ENCODE data around the gene IBSP.

IBSP gene

DNA sequence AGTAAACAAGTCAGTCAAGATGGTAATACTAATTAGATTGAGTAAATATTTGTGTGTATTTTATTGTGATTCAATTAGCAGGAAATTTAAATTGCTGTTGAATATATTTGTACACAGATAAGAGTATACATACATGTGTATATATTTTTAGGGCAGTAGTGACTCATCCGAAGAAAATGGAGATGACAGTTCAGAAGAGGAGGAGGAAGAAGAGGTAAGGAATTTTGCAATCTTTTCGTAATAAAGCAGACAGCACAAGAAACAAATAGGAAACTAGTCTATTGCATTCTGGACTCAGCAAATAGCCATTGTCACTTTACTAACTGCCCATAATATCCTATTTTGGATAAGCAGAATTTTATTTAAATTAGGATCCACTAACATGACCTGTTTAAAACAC, 6.6 kb downstream of the IBSP start:
- H3K27me3 ChIP-seq (ENCODE audit: control insufficient read depth in 2 of 2, insufficient read depth in 2 of 2, low read length in 2 of 2) = no peaks in the 10 kb centered on the region
- H3K4me1 ChIP-seq (ENCODE audit: control insufficient read depth in 2 of 2, insufficient read depth in 2 of 2, low read length in 2 of 2) = no peaks in the 10 kb centered on the region
- no peak overlapping the region for H3K27ac ChIP-seq (ENCODE audit: low read depth in 2 of 2, low read length in 2 of 2)
- no peaks in the 10 kb centered on the region for H3K9me3 ChIP-seq (ENCODE audit: control insufficient read depth in 2 of 2, low read length in 2 of 2)
- H3K36me3 ChIP-seq (ENCODE audit: control insufficient read depth in 2 of 2, insufficient read depth in 2 of 2, low read length in 2 of 2) = no peaks in the 10 kb centered on the region
- H3K9ac ChIP-seq (ENCODE audit: low read depth in 1 of 2, low read length in 2 of 2) = no peak overlapping the region
- H3K4me3 ChIP-seq (ENCODE audit: low read length in 2 of 2) = no peak overlapping the region

DNA sequence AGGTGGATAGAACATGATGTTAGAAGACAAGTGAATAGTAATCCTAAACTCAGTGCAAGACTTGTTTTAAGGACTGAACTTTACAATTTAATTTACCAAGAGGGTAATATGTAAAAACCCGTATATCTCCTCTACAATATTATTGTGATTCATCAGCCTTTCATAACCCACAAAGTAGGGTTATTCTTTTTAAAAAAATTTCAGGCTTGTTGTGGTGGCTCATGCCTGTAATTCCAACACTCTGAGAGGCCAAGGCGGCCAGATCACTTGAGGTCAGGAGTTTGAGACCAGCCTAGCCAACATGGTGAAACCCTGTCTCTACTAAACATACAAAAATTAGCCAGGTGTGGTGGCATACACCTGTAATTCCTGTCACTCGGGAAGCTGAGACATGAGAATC, 7.2 kb downstream of the IBSP start:
- Histone ChIP-seq H3K4me3 (ENCODE audit: low read length in 2 of 2) (no peak overlapping the region), H3K4me1 (ENCODE audit: control insufficient read depth in 2 of 2, insufficient read depth in 2 of 2, low read length in 2 of 2) (no peaks in the 10 kb centered on the region), H3K36me3 (ENCODE audit: control insufficient read depth in 2 of 2, insufficient read depth in 2 of 2, low read length in 2 of 2) (no peaks in the 10 kb centered on the region), H3K9ac (ENCODE audit: low read depth in 1 of 2, low read length in 2 of 2) (no peak overlapping the region), H3K9me3 (ENCODE audit: control insufficient read depth in 2 of 2, low read length in 2 of 2) (no peaks in the 10 kb centered on the region), H3K27ac (ENCODE audit: low read depth in 2 of 2, low read length in 2 of 2) (no peak overlapping the region), H3K27me3 (ENCODE audit: control insufficient read depth in 2 of 2, insufficient read depth in 2 of 2, low read length in 2 of 2) (no peaks in the 10 kb centered on the region)

DNA sequence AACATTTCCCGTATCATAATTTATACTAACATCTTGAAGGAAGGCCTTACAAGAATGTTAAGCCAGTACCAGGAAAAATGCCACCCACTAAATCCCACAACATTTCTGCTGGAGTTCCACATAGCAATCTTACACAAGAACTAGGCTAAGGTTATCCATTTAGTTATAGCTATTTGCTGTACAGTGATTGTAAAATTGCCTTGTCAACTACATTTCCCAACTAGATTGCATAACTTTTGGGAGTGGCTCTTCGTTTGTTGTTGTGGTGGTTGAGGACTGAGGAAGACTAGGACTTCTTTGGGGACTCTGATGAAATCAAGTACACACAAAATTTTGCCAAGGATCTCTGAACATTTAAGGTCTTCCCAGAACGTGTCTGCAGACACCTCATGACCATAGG, 8.0 kb downstream of the IBSP start:
- H3K9me3 ChIP-seq (ENCODE audit: control insufficient read depth in 2 of 2, low read length in 2 of 2) = no peaks in the 10 kb centered on the region
- no peaks in the 10 kb centered on the region for H3K36me3 ChIP-seq (ENCODE audit: control insufficient read depth in 2 of 2, insufficient read depth in 2 of 2, low read length in 2 of 2)
- no peak overlapping the region for H3K4me3 ChIP-seq (ENCODE audit: low read length in 2 of 2)
- H3K27me3 ChIP-seq (ENCODE audit: control insufficient read depth in 2 of 2, insufficient read depth in 2 of 2, low read length in 2 of 2) = no peaks in the 10 kb centered on the region
- H3K4me1 ChIP-seq (ENCODE audit: control insufficient read depth in 2 of 2, insufficient read depth in 2 of 2, low read length in 2 of 2) = no peaks in the 10 kb centered on the region
- no peak overlapping the region for H3K27ac ChIP-seq (ENCODE audit: low read depth in 2 of 2, low read length in 2 of 2)
- H3K9ac ChIP-seq (ENCODE audit: low read depth in 1 of 2, low read length in 2 of 2) = no peak overlapping the region

DNA sequence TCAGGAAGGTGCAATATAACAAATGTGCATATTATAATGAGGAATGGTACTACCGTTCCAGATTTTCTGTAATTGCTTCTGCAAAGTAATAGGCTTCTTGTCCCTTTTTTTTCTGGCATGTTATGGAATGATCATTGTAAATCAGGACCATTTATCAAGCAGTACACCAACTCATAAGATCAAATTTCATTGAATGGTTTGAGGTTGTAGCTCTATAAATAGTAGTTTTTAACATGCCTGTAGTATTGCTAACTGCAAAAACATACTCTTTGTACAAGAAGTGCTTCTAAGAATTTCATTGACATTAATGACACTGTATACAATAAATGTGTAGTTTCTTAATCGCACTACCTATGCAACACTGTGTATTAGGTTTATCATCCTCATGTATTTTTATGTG, 12.6 kb downstream of the IBSP start:
- no peaks in the 10 kb centered on the region for H3K4me1 ChIP-seq (ENCODE audit: control insufficient read depth in 2 of 2, insufficient read depth in 2 of 2, low read length in 2 of 2)
- H3K4me3 ChIP-seq (ENCODE audit: low read length in 2 of 2) = no peak overlapping the region
- H3K9me3 ChIP-seq (ENCODE audit: control insufficient read depth in 2 of 2, low read length in 2 of 2) = no peaks in the 10 kb centered on the region
- no peaks in the 10 kb centered on the region for H3K27me3 ChIP-seq (ENCODE audit: control insufficient read depth in 2 of 2, insufficient read depth in 2 of 2, low read length in 2 of 2)
- H3K36me3 ChIP-seq (ENCODE audit: control insufficient read depth in 2 of 2, insufficient read depth in 2 of 2, low read length in 2 of 2) = no peaks in the 10 kb centered on the region
- no peak overlapping the region for H3K27ac ChIP-seq (ENCODE audit: low read depth in 2 of 2, low read length in 2 of 2)
- H3K9ac ChIP-seq (ENCODE audit: low read depth in 1 of 2, low read length in 2 of 2) = no peak overlapping the region

DNA sequence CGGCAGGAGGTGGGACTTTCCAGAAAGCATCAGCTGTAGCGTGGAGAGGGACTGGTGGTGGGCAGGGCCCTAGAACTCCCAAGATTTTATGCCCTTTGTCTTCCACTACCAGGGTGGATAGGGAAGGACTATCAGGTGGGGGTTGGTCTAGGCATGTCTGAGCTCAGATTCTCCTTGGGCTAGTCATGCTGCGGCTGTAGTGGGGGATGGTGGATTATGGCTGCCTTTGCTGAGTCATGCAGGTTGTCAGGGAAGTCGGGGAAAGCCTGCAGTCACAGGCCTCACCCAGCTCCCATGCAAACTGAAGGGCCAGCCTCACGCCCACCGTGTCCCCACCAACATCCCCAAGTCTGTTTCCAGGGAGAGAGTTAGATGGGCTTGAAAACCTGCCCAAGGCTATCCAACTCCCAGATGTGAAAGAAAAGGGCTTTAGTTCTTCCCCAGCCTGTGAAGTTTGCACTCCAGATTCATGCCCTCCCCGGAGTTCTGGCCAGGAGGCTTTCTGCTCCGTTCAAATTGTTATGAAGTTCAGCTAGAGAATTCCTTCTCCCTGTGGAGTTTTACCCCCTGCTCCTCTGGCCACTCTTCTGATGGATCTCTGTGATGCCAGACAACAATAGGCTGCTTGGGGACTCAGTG, 20.0 kb downstream of the IBSP start:
- H3K27me3 ChIP-seq (ENCODE audit: control insufficient read depth in 2 of 2, insufficient read depth in 2 of 2, low read length in 2 of 2) = no peaks in the 10 kb centered on the region
- H3K36me3 ChIP-seq (ENCODE audit: control insufficient read depth in 2 of 2, insufficient read depth in 2 of 2, low read length in 2 of 2) = no peaks in the 10 kb centered on the region
- H3K9me3 ChIP-seq (ENCODE audit: control insufficient read depth in 2 of 2, low read length in 2 of 2) = no peaks in the 10 kb centered on the region
- H3K9ac ChIP-seq (ENCODE audit: low read depth in 1 of 2, low read length in 2 of 2) = no peak overlapping the region
- H3K4me3 ChIP-seq (ENCODE audit: low read length in 2 of 2) = no peak overlapping the region
- H3K27ac ChIP-seq (ENCODE audit: low read depth in 2 of 2, low read length in 2 of 2) = no peak overlapping the region
- no peaks in the 10 kb centered on the region for H3K4me1 ChIP-seq (ENCODE audit: control insufficient read depth in 2 of 2, insufficient read depth in 2 of 2, low read length in 2 of 2)

DNA sequence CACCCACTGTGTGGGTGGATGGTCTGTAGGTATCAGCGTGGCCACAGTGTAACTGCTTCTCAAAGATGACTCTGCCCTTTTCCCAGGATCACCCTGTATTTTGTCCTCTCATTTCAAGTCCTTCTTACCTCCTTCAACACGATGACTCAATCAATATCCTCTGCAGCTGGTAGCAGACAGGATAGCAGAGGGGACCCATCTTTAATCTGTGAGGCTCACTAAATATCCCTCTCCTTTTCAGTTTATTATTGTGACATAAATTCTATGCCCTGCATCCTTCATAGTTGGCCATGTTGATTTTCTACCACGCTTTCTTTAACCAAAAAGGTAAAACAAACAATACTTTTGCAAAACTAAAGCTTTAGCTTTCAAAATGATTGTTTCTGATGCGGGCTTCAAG, 23.8 kb downstream of the IBSP start:
- Histone ChIP-seq H3K4me3 (ENCODE audit: low read length in 2 of 2) (no peak overlapping the region), H3K9ac (ENCODE audit: low read depth in 1 of 2, low read length in 2 of 2) (no peak overlapping the region), H3K27me3 (ENCODE audit: control insufficient read depth in 2 of 2, insufficient read depth in 2 of 2, low read length in 2 of 2) (no peaks in the 10 kb centered on the region), H3K27ac (ENCODE audit: low read depth in 2 of 2, low read length in 2 of 2) (no peak overlapping the region), H3K9me3 (ENCODE audit: control insufficient read depth in 2 of 2, low read length in 2 of 2) (no peaks in the 10 kb centered on the region), H3K36me3 (ENCODE audit: control insufficient read depth in 2 of 2, insufficient read depth in 2 of 2, low read length in 2 of 2) (no peaks in the 10 kb centered on the region), H3K4me1 (ENCODE audit: control insufficient read depth in 2 of 2, insufficient read depth in 2 of 2, low read length in 2 of 2) (no peaks in the 10 kb centered on the region)

DNA sequence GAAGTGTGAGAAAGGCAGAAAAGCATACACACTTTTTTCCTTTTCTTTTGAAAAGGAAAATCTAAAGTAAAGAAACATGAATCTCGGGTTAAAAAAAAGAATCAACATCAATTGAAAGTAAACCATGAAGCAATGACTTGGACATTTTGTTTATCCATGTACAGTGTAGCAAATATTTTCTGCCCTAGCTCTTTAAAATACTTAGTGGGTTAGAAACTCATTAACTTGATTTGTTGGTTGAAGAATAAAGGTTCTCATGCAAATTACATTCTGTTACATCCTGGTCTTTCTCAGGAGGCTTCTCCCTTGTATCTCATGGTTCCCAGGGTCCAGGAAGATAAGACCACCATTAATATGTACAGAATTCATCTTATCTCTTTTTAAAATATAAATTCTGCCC, 24.4 kb downstream of the IBSP start:
- H3K9ac ChIP-seq (ENCODE audit: low read depth in 1 of 2, low read length in 2 of 2) = no peak overlapping the region
- no peaks in the 10 kb centered on the region for H3K4me1 ChIP-seq (ENCODE audit: control insufficient read depth in 2 of 2, insufficient read depth in 2 of 2, low read length in 2 of 2)
- no peaks in the 10 kb centered on the region for H3K36me3 ChIP-seq (ENCODE audit: control insufficient read depth in 2 of 2, insufficient read depth in 2 of 2, low read length in 2 of 2)
- H3K9me3 ChIP-seq (ENCODE audit: control insufficient read depth in 2 of 2, low read length in 2 of 2) = no peaks in the 10 kb centered on the region
- H3K4me3 ChIP-seq (ENCODE audit: low read length in 2 of 2) = no peak overlapping the region
- H3K27me3 ChIP-seq (ENCODE audit: control insufficient read depth in 2 of 2, insufficient read depth in 2 of 2, low read length in 2 of 2) = no peaks in the 10 kb centered on the region
- no peak overlapping the region for H3K27ac ChIP-seq (ENCODE audit: low read depth in 2 of 2, low read length in 2 of 2)

DNA sequence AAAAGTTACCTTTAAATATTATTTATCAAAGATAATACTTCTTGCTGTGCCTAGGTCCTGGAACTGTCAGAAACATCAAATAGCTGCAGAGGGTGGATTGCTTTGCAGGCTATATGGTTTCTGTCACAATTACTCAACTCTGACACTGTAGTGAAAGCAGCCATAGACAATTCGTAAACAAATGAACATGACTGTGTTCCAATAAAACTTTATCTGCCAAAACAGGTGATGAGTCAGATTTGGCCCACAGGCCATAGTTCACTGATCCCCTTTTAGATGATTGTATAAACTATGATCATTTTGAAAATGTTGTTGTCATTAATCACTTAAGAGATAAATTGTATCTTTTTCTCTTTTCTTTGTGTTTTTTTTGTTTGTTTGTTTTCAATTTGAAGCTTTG, 25.0 kb downstream of the IBSP start:
- Histone ChIP-seq H3K4me1 (ENCODE audit: control insufficient read depth in 2 of 2, insufficient read depth in 2 of 2, low read length in 2 of 2) (no peaks in the 10 kb centered on the region), H3K4me3 (ENCODE audit: low read length in 2 of 2) (no peak overlapping the region), H3K27ac (ENCODE audit: low read depth in 2 of 2, low read length in 2 of 2) (no peak overlapping the region), H3K9me3 (ENCODE audit: control insufficient read depth in 2 of 2, low read length in 2 of 2) (no peaks in the 10 kb centered on the region), H3K36me3 (ENCODE audit: control insufficient read depth in 2 of 2, insufficient read depth in 2 of 2, low read length in 2 of 2) (no peaks in the 10 kb centered on the region), H3K27me3 (ENCODE audit: control insufficient read depth in 2 of 2, insufficient read depth in 2 of 2, low read length in 2 of 2) (no peaks in the 10 kb centered on the region), H3K9ac (ENCODE audit: low read depth in 1 of 2, low read length in 2 of 2) (no peak overlapping the region)

DNA sequence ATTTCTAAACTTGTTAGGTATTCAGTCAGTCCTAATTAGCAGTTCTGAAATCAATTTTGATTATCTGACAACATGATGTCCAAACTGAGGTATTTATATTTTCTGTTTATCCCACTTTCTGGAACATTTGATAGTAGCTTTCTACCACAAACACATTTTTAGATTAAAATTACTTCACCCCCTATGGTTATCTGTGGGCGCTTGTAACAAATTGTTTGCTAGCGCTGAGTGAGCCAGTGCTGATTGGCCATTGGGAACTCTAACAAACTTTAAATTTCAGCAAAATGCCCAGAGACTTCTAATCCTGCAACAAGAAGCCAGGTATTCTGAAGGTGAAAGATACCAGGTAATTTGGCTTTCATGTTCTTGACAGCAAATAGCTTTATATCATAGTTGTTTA, 33.3 kb downstream of the IBSP start, which contains the start of gene MEPE:
Gene MEPE (plus strand): TSS at position 301 of the 400 bp plus-strand sequence. CDS start 1,746 bp downstream, outside the sequence.
- Histone ChIP-seq H3K4me3 (ENCODE audit: low read length in 2 of 2) (no peak within 1 kb of the TSS), H3K27ac (ENCODE audit: low read depth in 2 of 2, low read length in 2 of 2) (no peak within 1 kb of the TSS), H3K4me1 (ENCODE audit: control insufficient read depth in 2 of 2, insufficient read depth in 2 of 2, low read length in 2 of 2) (no peaks in the 10 kb centered on the region)

DNA sequence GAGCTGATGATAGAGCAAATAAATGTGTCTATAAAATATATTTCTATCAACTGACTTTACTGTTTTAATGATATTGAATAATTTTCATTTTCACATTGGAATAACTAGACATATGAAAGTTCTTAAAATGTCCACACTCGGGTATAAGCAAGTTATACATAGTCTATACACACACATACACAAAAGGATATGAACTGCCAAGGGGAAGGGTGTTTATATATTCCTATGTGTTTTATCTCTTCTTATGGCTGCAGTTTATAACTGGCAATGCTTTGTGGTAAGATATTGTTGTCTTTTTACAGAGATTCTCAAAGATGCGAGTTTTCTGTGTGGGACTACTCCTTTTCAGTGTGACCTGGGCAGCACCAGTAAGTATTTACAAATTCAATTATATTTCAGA, 35.0 kb downstream of the IBSP start:
- no peaks in the 10 kb centered on the region for H3K36me3 ChIP-seq (ENCODE audit: control insufficient read depth in 2 of 2, insufficient read depth in 2 of 2, low read length in 2 of 2)
- no peaks in the 10 kb centered on the region for H3K9me3 ChIP-seq (ENCODE audit: control insufficient read depth in 2 of 2, low read length in 2 of 2)
- H3K4me1 ChIP-seq (ENCODE audit: control insufficient read depth in 2 of 2, insufficient read depth in 2 of 2, low read length in 2 of 2) = no peaks in the 10 kb centered on the region
- no peak overlapping the region for H3K27ac ChIP-seq (ENCODE audit: low read depth in 2 of 2, low read length in 2 of 2)
- H3K9ac ChIP-seq (ENCODE audit: low read depth in 1 of 2, low read length in 2 of 2) = no peak overlapping the region
- no peaks in the 10 kb centered on the region for H3K27me3 ChIP-seq (ENCODE audit: control insufficient read depth in 2 of 2, insufficient read depth in 2 of 2, low read length in 2 of 2)
- H3K4me3 ChIP-seq (ENCODE audit: low read length in 2 of 2) = no peak overlapping the region

More for the DNA sequence above, 33.3 kb downstream of the IBSP start, which contains the start of gene MEPE:
- no peaks in the 10 kb centered on the region for H3K9me3 ChIP-seq (ENCODE audit: control insufficient read depth in 2 of 2, low read length in 2 of 2)
- no peak within 1 kb of the TSS for H3K9ac ChIP-seq (ENCODE audit: low read depth in 1 of 2, low read length in 2 of 2)
- no peaks in the 10 kb centered on the region for H3K27me3 ChIP-seq (ENCODE audit: control insufficient read depth in 2 of 2, insufficient read depth in 2 of 2, low read length in 2 of 2)
- no peaks in the 10 kb centered on the region for H3K36me3 ChIP-seq (ENCODE audit: control insufficient read depth in 2 of 2, insufficient read depth in 2 of 2, low read length in 2 of 2)

DNA sequence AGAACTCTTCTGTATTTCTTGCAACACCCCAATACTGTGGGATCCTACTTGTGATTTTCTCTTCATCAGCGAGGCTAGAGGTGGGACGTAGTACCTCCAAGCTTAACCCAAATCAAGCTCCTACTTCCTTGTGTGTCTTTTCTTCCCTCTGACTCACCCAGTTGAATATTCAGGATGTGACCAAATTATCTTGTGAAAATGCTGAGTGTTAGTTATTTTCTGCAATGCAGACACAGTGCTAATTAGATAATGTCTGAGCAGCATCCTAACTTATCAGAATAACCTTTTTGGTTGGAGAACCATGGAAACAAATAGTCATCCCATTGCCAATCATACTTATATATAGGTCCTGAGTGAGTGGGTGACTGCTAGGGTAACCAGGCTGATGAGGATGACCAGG, 35.8 kb downstream of the IBSP start:
- H3K9me3 ChIP-seq (ENCODE audit: control insufficient read depth in 2 of 2, low read length in 2 of 2) = no peaks in the 10 kb centered on the region
- no peak overlapping the region for H3K4me3 ChIP-seq (ENCODE audit: low read length in 2 of 2)
- H3K9ac ChIP-seq (ENCODE audit: low read depth in 1 of 2, low read length in 2 of 2) = no peak overlapping the region
- no peaks in the 10 kb centered on the region for H3K27me3 ChIP-seq (ENCODE audit: control insufficient read depth in 2 of 2, insufficient read depth in 2 of 2, low read length in 2 of 2)
- H3K4me1 ChIP-seq (ENCODE audit: control insufficient read depth in 2 of 2, insufficient read depth in 2 of 2, low read length in 2 of 2) = no peaks in the 10 kb centered on the region
- H3K36me3 ChIP-seq (ENCODE audit: control insufficient read depth in 2 of 2, insufficient read depth in 2 of 2, low read length in 2 of 2) = no peaks in the 10 kb centered on the region
- H3K27ac ChIP-seq (ENCODE audit: low read depth in 2 of 2, low read length in 2 of 2) = no peak overlapping the region
